ENCODE results near the gene ACR.

- TF ChIP-seq CTCF (IDR thresholded peaks at IDR 0.05; ENCODE audit: low read depth, low read length, poor library complexity, severe bottlenecking) (no peak), EZH2phosphoT487 (IDR thresholded peaks at IDR 0.05; ENCODE audit: borderline replicate concordance, low read length) (no peak)
Observed at GRCh38 chr22:50701076-50701419, 37.0 kb upstream of the ACR start.

All from DOHH2 (cell line).